PFSK-1 (cell line): Measurements from ENCODE around the gene ATP6V1G2.

ENCODE experiments used
- FOXP2 ChIP-seq: optimal IDR thresholded peaks from 2 replicates; pipeline ENCODE3; 2011; ENCODE audit warnings: borderline replicate concordance, control low read depth, inconsistent platforms; ENCODE audit not compliant: insufficient read depth; ENCODE audit errors: extremely low read length, extremely low read depth
- POLR2AphosphoS5 ChIP-seq: IDR thresholded peaks from 2 replicates; pipeline ENCODE4 v1.6.1; 2012; ENCODE audit warnings: low read depth, mild to moderate bottlenecking, control low read depth, low read length, moderate library complexity
- REST ChIP-seq, 2 experiments: IDR thresholded peaks; 2 replicates each; pipeline versions ENCODE4 v1.6.1 to v1.8.0; 2011 to 2012; ENCODE audit warnings: low read depth in 2 of 2, low read length in 2 of 2, control low read depth in 1 of 2, inconsistent platforms in 1 of 2, mild to moderate bottlenecking in 1 of 2, moderate library complexity in 1 of 2; ENCODE audit not compliant: insufficient read depth in 1 of 2
- SIN3A ChIP-seq: IDR thresholded peaks from 2 replicates; pipeline ENCODE4 v1.6.1; 2012; ENCODE audit warnings: mild to moderate bottlenecking, low read length, moderate library complexity, borderline replicate concordance; ENCODE audit not compliant: insufficient read depth
- TAF1 ChIP-seq: IDR thresholded peaks from 2 replicates; pipeline ENCODE4 v1.6.1; 2012; ENCODE audit warnings: low read length, control low read depth, borderline replicate concordance; ENCODE audit not compliant: insufficient read depth

ATP6V1G2 gene

GRCh38 chr6:31575952-31576685, 29.7 kb upstream of the ATP6V1G2 start:
- TF ChIP-seq REST (IDR thresholded peaks at IDR 0.05; ENCODE audit: insufficient read depth in 1 of 2, low read depth in 2 of 2, low read length in 2 of 2) (no peak), POLR2AphosphoS5 (no peak), TAF1 (no peak), FOXP2 (no peak), SIN3A (no peak)

- no peak for TF ChIP-seq FOXP2
- no peak for TF ChIP-seq REST (IDR thresholded peaks at IDR 0.05; ENCODE audit: insufficient read depth in 1 of 2, low read depth in 2 of 2, low read length in 2 of 2)
- no peak for TF ChIP-seq POLR2AphosphoS5
- no peak for TF ChIP-seq TAF1
Measured at GRCh38 chr6:31575335-31575901, 29.0 kb upstream of the ATP6V1G2 start, which contains the start of gene TNF. TNF (plus strand) TSS chr6:31575565; CDS start chr6:31575742, 177 bp downstream.

- no peak for TF ChIP-seq REST (IDR thresholded peaks at IDR 0.05; ENCODE audit: insufficient read depth in 1 of 2, low read depth in 2 of 2, low read length in 2 of 2)
- TF ChIP-seq FOXP2 = no peak
- no peak for TF ChIP-seq SIN3A
- no peak for TF ChIP-seq POLR2AphosphoS5
- TF ChIP-seq TAF1 = no peak
Measured at GRCh38 chr6:31574106-31575061, 28.0 kb upstream of the ATP6V1G2 start.

GRCh38 chr6:31573239-31574105, 27.1 kb upstream of the ATP6V1G2 start:
- TF ChIP-seq FOXP2 (no peak), SIN3A (no peak), TAF1 (no peak), POLR2AphosphoS5 (no peak), REST (IDR thresholded peaks at IDR 0.05; ENCODE audit: insufficient read depth in 1 of 2, low read depth in 2 of 2, low read length in 2 of 2) (no peak)
